HCT116 (cell line): ENCODE measurements around the gene CHERP. TPM values are rescaled to one million over a fixed set of nuclear protein-coding genes. Genes with fewer than 3 reads are reported as not detected.

Source experiments
- ATAC-seq: fragments of 200-7000 bp; cut with Tn5 transposase; 2 replicates; pipeline ENCODE4 v1.9.1; 2020; ENCODE audit warnings: mild to moderate bottlenecking, moderate library complexity
- BruUV-seq: library from RNA; stranded (reverse); fragments of 400-500 nt; replicated peaks from 2 replicates; lab custom pipeline; 2021; lab: Mats Ljungman, UMichigan
- CTCF ChIA-PET: fragments of 300-600 bp; sonication (Branson Sonifier 250); formaldehyde crosslinking; loops from one replicate; lab custom pipeline; 2021; ENCODE audit warnings: antibody characterized with exemption; lab: Charles Lee
- POLR2A ChIA-PET: fragments of 300-600, 350-600 bp; sonication (Branson Sonifier 250); formaldehyde crosslinking; loops from one replicate; lab custom pipeline; 2021; ENCODE audit warnings: antibody characterized with exemption; lab: Charles Lee
- RAD21 ChIA-PET, 2 experiments: fragments of 300-600 bp; sonication (Branson Sonifier 250); formaldehyde crosslinking; loops; one replicate each; lab custom pipeline; 2023; ENCODE audit warnings: low total read pairs in 2 of 2; ENCODE audit not compliant: uncharacterized antibody in 2 of 2, unreplicated experiment in 2 of 2, low non-redundant PET in 1 of 2; lab: Charles Lee
- DNase-seq: peaks from one replicate; pipeline ENCODE4 v3.0.0-alpha.2; 2010; ENCODE audit warnings: low read depth, low spot score
- H2AFZ ChIP-seq: fragments of 200-600 bp; shearing (Covaris generic), sonication (generic); 2 replicates; pipeline ENCODE4 v1.6.1; 2017; ENCODE audit warnings: low read depth, mixed run types, mixed read lengths, antibody characterized with exemption, low read length; ENCODE audit not compliant: poor library complexity, severe bottlenecking
- H3K27ac ChIP-seq: 2 replicates; pipeline ENCODE4 v1.5.1; 2012; ENCODE audit warnings: low read depth, low read length
- H3K27me3 ChIP-seq: fragments of 200-600 bp; sonication (generic); 2 replicates; pipeline ENCODE4 v1.6.1; 2016; ENCODE audit warnings: mixed run types, low read length, mixed read lengths; ENCODE audit not compliant: insufficient read depth
- H3K36me3 ChIP-seq, 2 experiments: fragments of 200-500 bp in 1 of 2; fragments of 200-600 bp in 1 of 2; sonication (Bioruptor generic) in 1 of 2; sonication (generic) in 1 of 2; 2 replicates each; pipeline versions ENCODE4 v1.5.1 to v1.6.1; 2014 to 2016; ENCODE audit warnings: low read length in 2 of 2, inconsistent platforms in 1 of 2, mixed read lengths in 1 of 2, mixed run types in 1 of 2; ENCODE audit not compliant: insufficient read depth in 2 of 2, control insufficient read depth in 1 of 2
- H3K4me1 ChIP-seq, 2 experiments: fragments of 200-600 bp in 1 of 2; sonication (generic) in 1 of 2; 2 replicates each; pipeline versions ENCODE4 v1.5.1 to v1.6.1; 2012 to 2017; ENCODE audit warnings: low read length in 2 of 2, inconsistent platforms in 1 of 2, mild to moderate bottlenecking in 1 of 2, mixed read lengths in 1 of 2, mixed run types in 1 of 2, moderate library complexity in 1 of 2; ENCODE audit not compliant: insufficient read depth in 2 of 2, control insufficient read depth in 1 of 2
- H3K4me2 ChIP-seq: fragments of 200-600 bp; sonication (generic); 2 replicates; pipeline ENCODE4 v1.6.1; 2017; ENCODE audit warnings: mixed run types, low read length, mixed read lengths
- H3K4me3 ChIP-seq, 2 experiments: fragments of 200-600 bp in 1 of 2; sonication (generic) in 1 of 2; replicated peaks in 1 of 2; 2 replicates each; pipeline ENCODE4 v1.5.1; 2011 to 2016; ENCODE audit warnings: low read length in 2 of 2, control low read depth in 1 of 2, low read depth in 1 of 2, mild to moderate bottlenecking in 1 of 2, mixed read lengths in 1 of 2, mixed run types in 1 of 2
- H3K79me2 ChIP-seq: fragments of 200-600 bp; sonication (generic); 2 replicates; pipeline ENCODE4 v1.6.1; 2017; ENCODE audit warnings: mild to moderate bottlenecking, mixed run types, low read length, moderate library complexity, mixed read lengths; ENCODE audit not compliant: insufficient read depth
- H3K9ac ChIP-seq: fragments of 200-600 bp; sonication (generic); 2 replicates; pipeline ENCODE4 v1.6.1; 2016; ENCODE audit warnings: low read length, mixed read lengths
- H3K9me2 ChIP-seq: fragments of 200-600 bp; sonication (generic), shearing (Covaris generic); 2 replicates; pipeline ENCODE4 v1.6.1; 2017; ENCODE audit warnings: mixed run types, mild to moderate bottlenecking, moderate library complexity; ENCODE audit not compliant: insufficient read depth
- H3K9me3 ChIP-seq, 2 experiments: fragments of 200-500 bp in 1 of 2; fragments of 200-600 bp in 1 of 2; sonication (Bioruptor generic) in 1 of 2; sonication (generic) in 1 of 2; 2 replicates each; pipeline ENCODE4 v1.6.1; 2014 to 2017; ENCODE audit warnings: low read length in 2 of 2, mixed read lengths in 2 of 2, inconsistent platforms in 1 of 2, low read depth in 1 of 2, mild to moderate bottlenecking in 1 of 2, mixed run types in 1 of 2, moderate library complexity in 1 of 2; ENCODE audit not compliant: control insufficient read depth in 1 of 2, insufficient read depth in 1 of 2
- H4K20me1 ChIP-seq: fragments of 200-600 bp; sonication (generic), shearing (Covaris generic); 2 replicates; pipeline ENCODE4 v1.6.1; 2017; ENCODE audit warnings: mixed run types, mild to moderate bottlenecking, moderate library complexity; ENCODE audit not compliant: insufficient read depth
- ATF3 ChIP-seq: IDR thresholded peaks from 2 replicates; pipeline ENCODE4 v1.6.1; 2012
- CBX3 ChIP-seq: IDR thresholded peaks from 2 replicates; pipeline ENCODE4 v1.6.1; 2012; ENCODE audit warnings: low read depth
- CTCF ChIP-seq, 3 experiments: fragments of 200-600 bp in 1 of 3; sonication (generic) in 1 of 3; IDR thresholded peaks in 2 of 3; conservative IDR thresholded peaks in 1 of 3; 2 replicates each; pipeline ENCODE4 v1.5.1; 2012 to 2017; ENCODE audit warnings: low read depth in 2 of 3, low read length in 2 of 3, antibody characterized with exemption in 1 of 3, borderline replicate concordance in 1 of 3, control low read depth in 1 of 3, mild to moderate bottlenecking in 1 of 3, mixed read lengths in 1 of 3, mixed run types in 1 of 3, moderate library complexity in 1 of 3; ENCODE audit not compliant: insufficient read depth in 1 of 3
- EGR1 ChIP-seq: IDR thresholded peaks from 2 replicates; pipeline ENCODE4 v1.6.1; 2012; ENCODE audit warnings: low read depth
- ELF1 ChIP-seq: IDR thresholded peaks from 2 replicates; pipeline ENCODE4 v1.6.1; 2012; ENCODE audit warnings: low read depth, borderline replicate concordance
- EZH2phosphoT487 ChIP-seq: fragments of 200-600 bp; IDR thresholded peaks from 2 replicates; pipeline ENCODE4 v1.6.1; 2018; ENCODE audit warnings: antibody characterized with exemption, borderline replicate concordance
- FOSL1 ChIP-seq: IDR thresholded peaks from 2 replicates; pipeline ENCODE4 v1.6.1; 2012; ENCODE audit warnings: low read depth
- JUND ChIP-seq: IDR thresholded peaks from 2 replicates; pipeline ENCODE4 v1.6.1; 2012
- MAX ChIP-seq: IDR thresholded peaks from 2 replicates; pipeline ENCODE4 v1.6.1; 2012
- POLR2A ChIP-seq: IDR thresholded peaks from 2 replicates; pipeline ENCODE4 v1.7.0; 2011; ENCODE audit warnings: borderline replicate concordance; ENCODE audit not compliant: insufficient read depth, insufficient read length; ENCODE audit errors: extremely low read depth
- POLR2AphosphoS5 ChIP-seq: IDR thresholded peaks from 2 replicates; pipeline ENCODE4 v1.6.1; 2011; ENCODE audit warnings: mild to moderate bottlenecking, low read depth, low read length, moderate library complexity
- REST ChIP-seq: IDR thresholded peaks from 2 replicates; pipeline ENCODE4 v1.6.1; 2012; ENCODE audit warnings: low read depth
- SP1 ChIP-seq: IDR thresholded peaks from 2 replicates; pipeline ENCODE4 v1.6.1; 2012; ENCODE audit warnings: low read depth
- SRF ChIP-seq: IDR thresholded peaks from 2 replicates; pipeline ENCODE4 v1.6.1; 2012; ENCODE audit warnings: low read depth
- ZBTB33 ChIP-seq: IDR thresholded peaks from 2 replicates; pipeline ENCODE4 v1.6.1; 2011; ENCODE audit warnings: mild to moderate bottlenecking, low read length, moderate library complexity; ENCODE audit not compliant: insufficient replicate concordance; ENCODE audit errors: extremely low read depth
- ZNF274 ChIP-seq: fragments of 200-500 bp; sonication (Bioruptor generic); IDR thresholded peaks from 2 replicates; pipeline ENCODE4 v1.6.1; 2014; ENCODE audit warnings: mild to moderate bottlenecking, low read depth, low read length, inconsistent platforms
- intact Hi-C: fragments of 100-400 bp; cut with micrococcal nuclease; formaldehyde crosslinking; loops from 2 replicates; pipeline ENCODE4 v1.10.0; 2022
- total RNA-seq: library from RNA; stranded (reverse); gene quantifications from one replicate; pipeline ENCODE4 v1.2.1, GENCODE V29; 2021; ENCODE audit not compliant: unreplicated experiment

CHERP gene
- total RNA-seq, 1 experiment from 2014 or later: 65.8 TPM

- Histone ChIP-seq H3K9me3 (no peaks in the 10 kb centered on the region; a peak in 1 of 4 replicates), H3K9me2 (no peaks in the 10 kb centered on the region), H3K4me1 (peaks cover 0 to 1% of the 10 kb centered on the region in 2 experiments; a peak in 2 of 4 replicates), H3K36me3 (no peaks in the 10 kb centered on the region), H3K9ac (no peak overlapping the region), H3K27me3 (no peaks in the 10 kb centered on the region), H3K4me2 (no peak overlapping the region), H4K20me1 (no peaks in the 10 kb centered on the region), H3K79me2 (no peaks in the 10 kb centered on the region), H2AFZ (no peak overlapping the region), H3K27ac (no peak overlapping the region), H3K4me3 (no peak overlapping the region)
- ChIA-PET RAD21 (interaction anchor here in 1 of 2 experiments (0.6 kb wide), 1 partner anchor 45 kb away, joined by 4 read pairs; no protein-coding TSS in a partner anchor), POLR2A (no interaction called here), CTCF (no interaction called here)
- ATAC-seq: no peak
- DNase-seq: no peak
- no peak for TF ChIP-seq REST
- no peak for TF ChIP-seq SP1
- TF ChIP-seq CTCF (IDR thresholded peaks at IDR 0.05 in 2 of 3, conservative IDR thresholded peaks at IDR 0.05 in 1 of 3; ENCODE audit: borderline replicate concordance in 1 of 3, insufficient read depth in 1 of 3, low read depth in 2 of 3, low read length in 2 of 3): no peak
- TF ChIP-seq EZH2phosphoT487: no peak
- TF ChIP-seq CBX3: no peak
- no peak for TF ChIP-seq ELF1
- no peak for TF ChIP-seq SRF
- no peak for TF ChIP-seq EGR1
- TF ChIP-seq MAX: no peak
- TF ChIP-seq ATF3: no peak
- no peak for TF ChIP-seq POLR2A
- no peak for TF ChIP-seq ZNF274
- no peak for TF ChIP-seq ZBTB33
- no peak for TF ChIP-seq POLR2AphosphoS5
- TF ChIP-seq FOSL1: no peak
- no peak for TF ChIP-seq JUND
- intact Hi-C loops: no loop called here
- BruUV-seq: no TSS peak
These were observed 64.9 kb downstream of the CHERP start for GRCh38 chr19:16477311-16477710.
